IMR-90 (cell line): ENCODE results near the gene ACOT12. TPM values are rescaled to one million over a fixed set of nuclear protein-coding genes. Genes with fewer than 3 reads are reported as not detected.
"Not testable (repeated sequence)": the region's sequence is repeated elsewhere in the genome, so short reads cannot be mapped to it uniquely, and the experiment has no call there.

Experiments used
- ATAC-seq: fragments of 200-7000 bp; cut with Tn5 transposase; 2 replicates; pipeline ENCODE4 v1.9.1; 2020; ENCODE audit warnings: low read depth, mild to moderate bottlenecking, moderate library complexity
- BruUV-seq: library from RNA; stranded (reverse); fragments of 400-500 nt; replicated peaks from 2 replicates; lab custom pipeline; 2021; lab: Mats Ljungman, UMichigan
- CTCF ChIA-PET: fragments of 300-600 bp; formaldehyde crosslinking; extraction: SDS; loops from one replicate; lab custom pipeline; 2021; ENCODE audit warnings: antibody characterized with exemption; lab: Yijun Ruan, JAX
- POLR2A ChIA-PET: fragments of 300-600 bp; sonication (Branson Sonifier 250); formaldehyde crosslinking; loops from one replicate; lab custom pipeline; 2022; ENCODE audit warnings: antibody characterized with exemption; ENCODE audit not compliant: unreplicated experiment; lab: Charles Lee
- DNase-seq: peaks from one replicate; pipeline ENCODE4 v3.0.0; 2013
- H2AFZ ChIP-seq: replicated peaks from 2 replicates; pipeline ENCODE3; 2013; ENCODE audit warnings: low read length, mild to moderate bottlenecking; ENCODE audit not compliant: poor library complexity
- H2AK5ac ChIP-seq: 2 replicates; pipeline ENCODE4 v1.6.1; 2013; ENCODE audit warnings: low read depth, low read length, inconsistent platforms
- H2AK9ac ChIP-seq: replicated peaks from 2 replicates; pipeline ENCODE3; 2013; ENCODE audit warnings: mild to moderate bottlenecking, low read depth, low read length, moderate library complexity; ENCODE audit not compliant: poor library complexity
- H2BK120ac ChIP-seq: 2 replicates; pipeline ENCODE4 v1.6.1; 2013; ENCODE audit warnings: low read depth, low read length, inconsistent platforms
- H2BK15ac ChIP-seq: 3 replicates; pipeline ENCODE4 v1.6.1; 2013; ENCODE audit warnings: low read depth, low read length, inconsistent platforms
- H2BK20ac ChIP-seq: 2 replicates; pipeline ENCODE4 v1.6.1; 2013; ENCODE audit warnings: low read depth, mild to moderate bottlenecking, inconsistent platforms, low read length, moderate library complexity
- H2BK5ac ChIP-seq: 2 replicates; pipeline ENCODE4 v1.6.1; 2013; ENCODE audit warnings: mild to moderate bottlenecking, low read depth, low read length, inconsistent platforms; ENCODE audit not compliant: poor library complexity, severe bottlenecking
- H3K14ac ChIP-seq: replicated peaks from 2 replicates; pipeline ENCODE4 v1.6.1; 2013; ENCODE audit warnings: low read depth, low read length, inconsistent platforms
- H3K18ac ChIP-seq: 2 replicates; pipeline ENCODE4 v1.6.1; 2013; ENCODE audit warnings: low read depth, low read length, control low read depth
- H3K23ac ChIP-seq: 2 replicates; pipeline ENCODE4 v1.6.1; 2013; ENCODE audit warnings: low read depth, low read length, inconsistent platforms
- H3K27ac ChIP-seq: 2 replicates; pipeline ENCODE4 v1.5.1; 2013; ENCODE audit warnings: mild to moderate bottlenecking, control low read depth, low read length; ENCODE audit not compliant: insufficient read depth
- H3K27me3 ChIP-seq: 2 replicates; pipeline ENCODE4 v1.6.1; 2013; ENCODE audit warnings: low read length; ENCODE audit not compliant: control insufficient read depth, insufficient read depth
- H3K36me3 ChIP-seq: 2 replicates; pipeline ENCODE4 v1.6.1; 2013; ENCODE audit warnings: low read length, mixed read lengths; ENCODE audit not compliant: control insufficient read depth, insufficient read depth
- H3K4ac ChIP-seq: 2 replicates; pipeline ENCODE4 v1.6.1; 2013; ENCODE audit warnings: low read depth, low read length, inconsistent platforms
- H3K4me1 ChIP-seq: 2 replicates; pipeline ENCODE4 v1.6.1; 2013; ENCODE audit warnings: low read length, mixed read lengths; ENCODE audit not compliant: control insufficient read depth, insufficient read depth
- H3K4me2 ChIP-seq: 2 replicates; pipeline ENCODE4 v1.6.1; 2013; ENCODE audit warnings: low read depth, mild to moderate bottlenecking, control low read depth, low read length, moderate library complexity
- H3K4me3 ChIP-seq: 2 replicates; pipeline ENCODE4 v1.5.1; 2013; ENCODE audit warnings: low read depth, mild to moderate bottlenecking, control low read depth, low read length, moderate library complexity; ENCODE audit not compliant: insufficient read depth
- H3K56ac ChIP-seq: 2 replicates; pipeline ENCODE4 v1.6.1; 2013; ENCODE audit warnings: low read length, inconsistent platforms; ENCODE audit not compliant: insufficient read depth; ENCODE audit errors: extremely low read depth
- H3K79me1 ChIP-seq, 2 experiments: 2 replicates each; pipeline ENCODE4 v1.6.1; 2013; ENCODE audit warnings: low read length in 2 of 2, inconsistent platforms in 1 of 2, low read depth in 1 of 2
- H3K9ac ChIP-seq: 2 replicates; pipeline ENCODE4 v1.6.1; 2013; ENCODE audit warnings: low read depth, low read length, control low read depth
- H3K9me1 ChIP-seq: 2 replicates; pipeline ENCODE4 v1.6.1; 2013; ENCODE audit warnings: low read length, inconsistent platforms; ENCODE audit not compliant: insufficient read depth
- H3K9me3 ChIP-seq: 2 replicates; pipeline ENCODE4 v1.6.1; 2013; ENCODE audit warnings: low read length; ENCODE audit not compliant: control insufficient read depth, insufficient read depth
- H4K20me1 ChIP-seq: 2 replicates; pipeline ENCODE4 v1.6.1; 2013; ENCODE audit warnings: low read length, inconsistent platforms; ENCODE audit not compliant: insufficient read depth
- H4K5ac ChIP-seq: 2 replicates; pipeline ENCODE4 v1.6.1; 2013; ENCODE audit warnings: mild to moderate bottlenecking, low read depth, low read length, control low read depth
- H4K8ac ChIP-seq, 2 experiments: 2 replicates each; pipeline ENCODE4 v1.6.1; 2013; ENCODE audit warnings: low read depth in 2 of 2, low read length in 2 of 2, control low read depth in 1 of 2, inconsistent platforms in 1 of 2
- H4K91ac ChIP-seq: 2 replicates; pipeline ENCODE4 v1.6.1; 2013; ENCODE audit warnings: low read depth, low read length, inconsistent platforms; ENCODE audit not compliant: insufficient read depth
- WGBS, 2 experiments: methylation state at CpG; one replicate each; pipeline versions ENCODE4 v1.1.5 to v1.1.7; 2013; ENCODE audit warnings: missing lambda C conversion rate in 2 of 2; ENCODE audit not compliant: insufficient read length in 1 of 2; ENCODE audit errors: extremely low coverage in 2 of 2; 5-methylcytosine and 5-hydroxymethylcytosine counted together
- dilution Hi-C: fragments of 300-500 bp; cut with HindIII; formaldehyde crosslinking; loops from one replicate; pipeline ENCODE4 v1.14.3; 2018; ENCODE audit warnings: low sequenced_read_pairs; ENCODE audit not compliant: unreplicated experiment
- in situ Hi-C: fragments of 300-500 bp; cut with MboI; formaldehyde crosslinking; loops from 3 replicates; pipeline ENCODE4 v1.14.3; 2019; ENCODE audit warnings: low sequenced_read_pairs, inconsistent platforms, mixed read lengths
- intact Hi-C: fragments of 100-400 bp; cut with micrococcal nuclease; formaldehyde crosslinking; loops from 2 replicates; pipeline ENCODE4 v1.10.0; 2022
- polyA plus RNA-seq, 3 experiments: library from polyadenylated mRNA; depleted of rRNA; stranded (reverse); fragments of >200 nt; gene quantifications; 2 replicates each; pipeline ENCODE4 v1.2.3, GENCODE V29; 2012; ENCODE audit warnings: low replicate concordance in 1 of 3
- total RNA-seq: library from RNA; depleted of rRNA; stranded (reverse); fragments of >200 nt; gene quantifications from 2 replicates; pipeline ENCODE4 v1.2.3, GENCODE V29; 2012

The ACOT12 gene
- total and polyA plus RNA-seq, 2 of the 4 experiments (the other 2 are of a cell fraction): not detected

DNA sequence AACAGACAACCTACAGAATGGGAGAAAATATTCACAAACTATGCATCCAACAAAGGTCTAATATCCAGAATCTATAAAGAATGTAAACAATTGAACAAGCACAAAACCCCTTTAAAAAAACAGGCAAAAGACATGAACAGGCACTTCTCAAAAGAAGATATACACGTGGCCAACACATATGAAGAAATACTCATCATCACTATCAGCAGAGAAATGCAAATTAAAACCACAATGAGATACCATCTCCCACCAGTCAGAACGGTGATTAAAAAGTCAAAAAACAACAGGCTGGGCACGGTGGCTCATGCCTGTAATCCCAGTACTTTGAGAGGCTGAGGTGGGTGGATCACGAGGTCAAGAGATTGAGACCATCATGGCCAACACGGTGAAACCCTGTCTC is 99.9 kb downstream of the ACOT12 start:
- dilution Hi-C loops, H3K27ac ChIP-seq, H3K23ac ChIP-seq, H3K9ac ChIP-seq, H3K4me3 ChIP-seq, H3K27me3 ChIP-seq, H2BK5ac ChIP-seq, BruUV-seq, H2BK120ac ChIP-seq, H2AFZ ChIP-seq, H3K4me1 ChIP-seq, H3K18ac ChIP-seq, H2BK15ac ChIP-seq, H3K36me3 ChIP-seq, H4K5ac ChIP-seq, POLR2A ChIA-PET, H3K9me1 ChIP-seq, H2BK20ac ChIP-seq, CTCF ChIA-PET, DNase-seq, H3K56ac ChIP-seq, H3K14ac ChIP-seq, H2AK5ac ChIP-seq, H2AK9ac ChIP-seq, ATAC-seq, H3K4me2 ChIP-seq, H4K8ac ChIP-seq, H3K4ac ChIP-seq, H4K91ac ChIP-seq, H3K9me3 ChIP-seq: not testable (repeated sequence)
- in situ Hi-C loops: loop anchor here (10.0 kb wide), 1 partner anchor 609 kb away; no protein-coding TSS in a partner anchor
- H3K79me1 ChIP-seq: peaks cover 18 to 40% of the 10 kb centered on the region in 2 experiments
- intact Hi-C loops: loop anchor here (10.0 kb wide), 2 partner anchors 49 to 329 kb away; partner anchors contain the start of gene RASGRF2
- H4K20me1 ChIP-seq: peaks cover 13% of the 10 kb centered on the region; the same call in 1 of the 2 replicates
- no CpG with 5 or more reads among the region's 5 CpGs for WGBS, 2 experiments
